OCI-LY1 (cell line): ENCODE measurements around the gene CTDNEP1.

Source experiments
- H2AFZ ChIP-seq: fragments of 200-600 bp; sonication (generic), shearing (Covaris generic); 2 replicates; pipeline ENCODE4 v1.6.0; 2014; ENCODE audit warnings: antibody characterized with exemption, mild to moderate bottlenecking, low read length
- H3F3A ChIP-seq: fragments of 200-600 bp; sonication (generic), shearing (Covaris generic); 2 replicates; pipeline ENCODE4 v1.6.0; 2014; ENCODE audit warnings: mild to moderate bottlenecking, antibody characterized with exemption, low read length, moderate library complexity; ENCODE audit not compliant: insufficient read depth
- H3K27ac ChIP-seq: fragments of 200-600 bp; sonication (generic); 2 replicates; pipeline ENCODE4 v1.5.1; 2014; ENCODE audit warnings: low read length, mixed run types, mild to moderate bottlenecking, low read depth; ENCODE audit not compliant: poor library complexity, severe bottlenecking
- H3K27me3 ChIP-seq: fragments of 200-600 bp; sonication (generic); 2 replicates; pipeline ENCODE4 v1.6.0; 2014; ENCODE audit warnings: antibody characterized with exemption, mild to moderate bottlenecking, low read length, moderate library complexity; ENCODE audit not compliant: insufficient read depth
- H3K36me3 ChIP-seq: fragments of 200-600 bp; sonication (generic); 2 replicates; pipeline ENCODE4 v1.6.1; 2014; ENCODE audit warnings: mild to moderate bottlenecking, antibody characterized with exemption, low read length, moderate library complexity, mixed read lengths; ENCODE audit not compliant: insufficient read depth
- H3K4me1 ChIP-seq: fragments of 200-600 bp; sonication (generic); 2 replicates; pipeline ENCODE4 v1.5.1; 2014; ENCODE audit warnings: mild to moderate bottlenecking, low read length, moderate library complexity; ENCODE audit not compliant: insufficient read depth, severe bottlenecking
- H3K4me2 ChIP-seq: fragments of 200-600 bp; sonication (generic), shearing (Covaris generic); 2 replicates; pipeline ENCODE4 v1.6.1; 2014; ENCODE audit warnings: low read length
- H3K4me3 ChIP-seq: fragments of 200-600 bp; sonication (generic); 2 replicates; pipeline ENCODE4 v1.5.1; 2014; ENCODE audit warnings: low read length, low read depth, mild to moderate bottlenecking, mixed read lengths; ENCODE audit not compliant: poor library complexity, severe bottlenecking
- H3K79me2 ChIP-seq: fragments of 200-600 bp; shearing (Covaris generic); 2 replicates; pipeline ENCODE4 v1.6.1; 2016; ENCODE audit warnings: mixed run types, low read length, mixed read lengths; ENCODE audit not compliant: insufficient read depth
- H3K9ac ChIP-seq: fragments of 200-600 bp; sonication (generic), shearing (Covaris generic); 2 replicates; pipeline ENCODE4 v1.6.1; 2014; ENCODE audit warnings: mild to moderate bottlenecking, low read length, mixed read lengths
- H3K9me2 ChIP-seq: fragments of 200-600 bp; sonication (generic), shearing (Covaris generic); 2 replicates; pipeline ENCODE4 v1.6.1; 2014; ENCODE audit warnings: low read depth, mild to moderate bottlenecking, low read length, mixed read lengths
- H3K9me3 ChIP-seq: fragments of 200-600 bp; shearing (Covaris generic); 2 replicates; pipeline ENCODE4 v1.6.1; 2014; ENCODE audit warnings: low read length, mixed read lengths
- H4K20me1 ChIP-seq: fragments of 200-600 bp; sonication (generic), shearing (Covaris generic); 2 replicates; pipeline ENCODE4 v1.6.0; 2016; ENCODE audit warnings: mild to moderate bottlenecking, low read length; ENCODE audit not compliant: insufficient read depth
- CTCF ChIP-seq: fragments of 200-600 bp; sonication (generic), shearing (Covaris generic); IDR thresholded peaks from 2 replicates; pipeline ENCODE4 v1.5.1; 2017; ENCODE audit warnings: mild to moderate bottlenecking, antibody characterized with exemption, low read length, moderate library complexity, mixed read lengths
- EZH2 ChIP-seq: fragments of 200-600 bp; sonication (generic), shearing (Covaris generic); IDR thresholded peaks from 2 replicates; pipeline ENCODE4 v1.8.0; 2017; ENCODE audit warnings: borderline replicate concordance, mixed run types, mild to moderate bottlenecking, antibody characterized with exemption, low read length, moderate library complexity, mixed read lengths

Gene CTDNEP1

GRCh38 chr17:7261379-7262191 lies 10.1 kb upstream of the CTDNEP1 start:
- Histone ChIP-seq H3F3A (no peaks in the 10 kb centered on the region), H3K4me1 (peaks cover 17% of the 10 kb centered on the region), H3K9ac (peak overlapping the region; percentile 2; the same call in 1 of the 2 replicates), H3K9me2 (no peaks in the 10 kb centered on the region), H3K27me3 (peaks cover 7% of the 10 kb centered on the region; the same call in 1 of the 2 replicates), H3K4me2 (peak overlapping the region; percentile 48), H3K79me2 (no peaks in the 10 kb centered on the region), H4K20me1 (no peaks in the 10 kb centered on the region), H2AFZ (no peak overlapping the region), H3K4me3 (peak overlapping the region; percentile 38), H3K36me3 (peaks cover 19% of the 10 kb centered on the region), H3K9me3 (no peaks in the 10 kb centered on the region), H3K27ac (no peak overlapping the region)
- TF ChIP-seq EZH2, result peak; percentile 23; the same call in 1 of the 2 replicates
- TF ChIP-seq CTCF, result no peak

GRCh38 chr17:7260651-7261378 lies 9.3 kb upstream of the CTDNEP1 start:
- H3K27me3 ChIP-seq, result peaks cover 7% of the 10 kb centered on the region; the same call in 1 of the 2 replicates
- H2AFZ ChIP-seq, result no peak overlapping the region
- H3K27ac ChIP-seq, result no peak overlapping the region
- H3K4me3 ChIP-seq, result peak overlapping the region; percentile 38
- H3K4me1 ChIP-seq, result peaks cover 17% of the 10 kb centered on the region
- H4K20me1 ChIP-seq, result no peaks in the 10 kb centered on the region
- no peaks in the 10 kb centered on the region for H3K79me2 ChIP-seq
- peak overlapping the region; percentile 48 for H3K4me2 ChIP-seq
- no peaks in the 10 kb centered on the region for H3K9me3 ChIP-seq
- H3K9me2 ChIP-seq, result no peaks in the 10 kb centered on the region
- H3K9ac ChIP-seq, result peak overlapping the region; percentile 2; the same call in 1 of the 2 replicates
- no peaks in the 10 kb centered on the region for H3F3A ChIP-seq
- H3K36me3 ChIP-seq, result peaks cover 26% of the 10 kb centered on the region
- no peak for TF ChIP-seq EZH2

- H3K9me3 ChIP-seq, result no peaks in the 10 kb centered on the region
- H3K9ac ChIP-seq, result no peak overlapping the region
- H3K36me3 ChIP-seq, result peaks cover 30% of the 10 kb centered on the region
- H3K27ac ChIP-seq, result no peak overlapping the region
- TF ChIP-seq EZH2 (no peak), CTCF (no peak)
- peaks cover 7% of the 10 kb centered on the region; the same call in 1 of the 2 replicates for H3K27me3 ChIP-seq
- no peak overlapping the region for H3K4me2 ChIP-seq
- H3K4me1 ChIP-seq, result peaks cover 17% of the 10 kb centered on the region
- H3K4me3 ChIP-seq, result no peak overlapping the region
- no peaks in the 10 kb centered on the region for H4K20me1 ChIP-seq
- no peak overlapping the region for H2AFZ ChIP-seq
- H3K79me2 ChIP-seq, result no peaks in the 10 kb centered on the region
- H3K9me2 ChIP-seq, result no peaks in the 10 kb centered on the region
- no peaks in the 10 kb centered on the region for H3F3A ChIP-seq
Measured at GRCh38 chr17:7260151-7260550, 8.6 kb upstream of the CTDNEP1 start.
